GM12872 (cell line): ENCODE results near the gene CCDC196.

Experiments
- TF ChIP-seq, protein P1 (sequence below): IDR thresholded peaks from 3 replicates; pipeline ENCODE4 v1.5.1; 2011; ENCODE audit warnings: low read depth, mild to moderate bottlenecking, low read length, moderate library complexity; ENCODE audit not compliant: insufficient read depth

The CCDC196 gene

DNA sequence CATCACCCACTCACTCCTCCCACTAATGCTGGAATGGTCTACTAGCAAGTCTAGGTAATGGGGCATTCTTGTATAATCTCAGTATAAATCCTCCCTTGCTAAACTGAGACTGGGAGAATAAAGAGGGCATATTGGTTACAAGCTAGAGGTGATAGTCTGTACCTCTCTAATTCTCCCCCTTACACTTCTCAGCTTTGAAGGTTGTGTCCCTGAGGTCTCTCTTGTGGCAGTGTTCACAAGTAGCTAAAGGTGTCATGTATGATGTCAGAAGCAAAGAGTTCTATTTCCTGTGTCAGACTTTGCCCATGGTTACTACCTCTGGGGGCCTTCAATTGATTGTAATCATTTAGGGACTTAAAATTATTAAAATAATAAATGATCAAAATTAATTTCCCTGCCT, 26.6 kb upstream of the CCDC196 start:
- TF ChIP-seq, protein P1, sequence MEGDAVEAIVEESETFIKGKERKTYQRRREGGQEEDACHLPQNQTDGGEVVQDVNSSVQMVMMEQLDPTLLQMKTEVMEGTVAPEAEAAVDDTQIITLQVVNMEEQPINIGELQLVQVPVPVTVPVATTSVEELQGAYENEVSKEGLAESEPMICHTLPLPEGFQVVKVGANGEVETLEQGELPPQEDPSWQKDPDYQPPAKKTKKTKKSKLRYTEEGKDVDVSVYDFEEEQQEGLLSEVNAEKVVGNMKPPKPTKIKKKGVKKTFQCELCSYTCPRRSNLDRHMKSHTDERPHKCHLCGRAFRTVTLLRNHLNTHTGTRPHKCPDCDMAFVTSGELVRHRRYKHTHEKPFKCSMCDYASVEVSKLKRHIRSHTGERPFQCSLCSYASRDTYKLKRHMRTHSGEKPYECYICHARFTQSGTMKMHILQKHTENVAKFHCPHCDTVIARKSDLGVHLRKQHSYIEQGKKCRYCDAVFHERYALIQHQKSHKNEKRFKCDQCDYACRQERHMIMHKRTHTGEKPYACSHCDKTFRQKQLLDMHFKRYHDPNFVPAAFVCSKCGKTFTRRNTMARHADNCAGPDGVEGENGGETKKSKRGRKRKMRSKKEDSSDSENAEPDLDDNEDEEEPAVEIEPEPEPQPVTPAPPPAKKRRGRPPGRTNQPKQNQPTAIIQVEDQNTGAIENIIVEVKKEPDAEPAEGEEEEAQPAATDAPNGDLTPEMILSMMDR = no peak

DNA sequence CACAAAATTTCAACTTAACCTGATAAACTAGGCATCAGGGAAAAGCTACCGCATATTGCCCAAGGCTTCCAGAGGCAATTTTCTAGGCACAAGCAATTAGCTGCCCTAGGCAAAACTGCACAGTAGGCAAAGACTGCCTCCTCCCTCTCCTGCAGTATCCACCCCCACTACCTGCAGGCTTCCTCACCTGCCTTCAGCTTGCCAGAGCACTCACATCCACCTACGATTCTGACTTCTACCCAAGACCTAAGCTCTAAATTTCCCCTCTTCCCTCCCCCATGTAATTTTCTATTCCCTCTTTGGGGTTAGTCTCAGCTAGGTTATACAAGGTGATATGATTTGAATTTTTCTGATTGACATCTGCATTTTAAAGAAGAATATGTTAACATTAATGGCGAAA, 21.9 kb upstream of the CCDC196 start:
- TF ChIP-seq, protein P1 = no peak

DNA sequence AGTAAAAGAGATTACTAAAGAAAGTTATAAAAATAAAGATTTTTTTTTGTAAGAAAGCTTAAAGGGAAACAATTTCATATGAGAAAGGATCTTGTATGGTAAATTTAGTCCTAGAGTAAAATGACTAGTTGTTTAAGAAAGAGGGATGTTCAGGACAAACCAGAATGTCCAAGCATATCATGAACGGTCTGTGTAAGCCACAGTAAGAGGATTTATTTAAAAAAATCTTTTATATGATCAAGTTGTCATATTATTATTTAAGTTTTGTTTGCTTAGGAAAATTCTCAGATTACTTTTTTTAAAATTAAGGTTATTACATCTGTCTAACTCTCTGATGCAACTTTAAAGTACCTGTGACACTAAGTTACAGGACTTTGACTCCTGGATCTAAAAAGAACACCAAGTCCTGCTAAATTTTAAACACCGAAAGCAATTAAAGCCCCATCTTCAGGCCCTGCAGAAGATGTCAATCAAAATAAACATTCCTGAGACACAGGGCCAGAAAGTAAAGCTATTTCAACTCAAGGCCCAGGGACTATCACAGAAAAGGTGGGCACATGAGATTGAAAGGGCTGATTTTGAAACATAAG, 17.3 kb upstream of the CCDC196 start:
- TF ChIP-seq, protein P1 = no peak

DNA sequence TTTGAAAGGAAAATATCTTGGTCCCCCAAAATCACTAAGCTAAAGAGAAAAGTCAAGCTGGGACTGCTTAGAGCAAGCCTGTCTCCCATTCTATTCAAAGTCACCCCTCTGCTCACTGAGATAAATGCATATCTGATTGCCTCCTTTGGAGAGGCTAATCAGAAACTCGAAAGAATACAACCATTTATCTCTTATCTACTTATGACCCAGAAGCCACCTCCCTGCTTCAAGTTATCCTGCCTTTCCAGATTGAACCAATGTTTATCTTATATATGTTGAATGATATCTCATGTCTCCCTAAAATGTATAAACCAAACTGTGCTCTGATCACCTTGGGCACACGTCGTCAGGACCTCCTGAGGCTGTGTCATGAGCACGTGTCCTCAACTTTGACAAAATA, 14.6 kb upstream of the CCDC196 start:
- TF ChIP-seq, protein P1 = no peak

DNA sequence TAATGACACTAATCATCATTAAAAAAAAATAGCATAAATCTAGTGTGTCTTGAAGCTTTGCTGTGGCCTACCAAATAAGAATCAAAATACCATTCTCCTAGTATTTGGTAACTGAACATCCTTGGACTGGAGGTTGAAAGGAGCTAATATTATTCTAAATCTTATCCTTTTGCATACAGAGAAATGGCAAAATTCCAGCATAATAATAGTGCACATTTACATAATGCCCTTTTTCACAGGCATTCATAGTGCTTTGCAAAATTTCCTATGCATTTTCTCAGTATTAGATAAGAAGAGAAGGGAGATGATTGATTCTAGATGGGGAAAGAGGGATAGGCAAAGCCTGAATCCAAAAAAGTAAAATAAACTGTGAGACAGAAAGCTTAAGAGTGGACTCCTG, 13.9 kb upstream of the CCDC196 start:
- TF ChIP-seq, protein P1 = no peak

DNA sequence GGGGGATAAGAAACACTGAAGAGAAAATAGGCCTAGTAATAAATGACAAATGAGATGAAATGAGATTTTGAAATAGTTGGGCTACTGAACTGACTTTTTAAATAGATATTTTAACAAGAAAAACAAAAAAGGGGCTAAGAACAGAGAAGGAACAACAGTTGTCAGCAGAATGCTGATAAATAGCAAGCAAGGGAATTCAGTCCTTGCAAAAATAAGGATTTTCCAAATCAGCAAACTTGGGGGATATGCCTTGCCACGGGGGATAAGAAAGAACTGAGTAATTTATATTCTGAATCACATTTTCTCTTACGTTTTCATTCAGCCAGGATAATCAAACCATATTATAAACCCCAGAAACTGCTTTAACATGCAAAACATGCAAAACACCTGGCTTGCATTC, 12.9 kb upstream of the CCDC196 start:
- TF ChIP-seq, protein P1 = no peak

DNA sequence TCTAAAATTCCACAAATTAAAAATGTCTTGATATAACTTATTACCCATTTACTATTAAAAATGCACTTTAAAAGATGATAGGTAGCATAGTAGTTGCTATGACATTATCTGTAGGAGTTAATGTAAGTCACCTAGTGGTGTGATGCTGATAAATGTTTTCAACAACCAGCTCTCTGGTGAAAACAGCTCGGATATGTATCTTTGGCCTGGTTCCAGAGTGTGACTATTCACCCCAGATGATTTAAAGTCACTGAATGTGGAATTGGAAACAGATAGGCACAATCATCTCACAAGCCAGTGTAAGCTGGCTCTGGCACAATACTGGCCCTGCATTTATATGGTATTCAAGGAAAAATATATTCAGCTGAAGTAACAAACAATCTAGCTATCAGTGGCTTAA, 9.2 kb upstream of the CCDC196 start:
- TF ChIP-seq, protein P1 = no peak
